ENCODE results near the gene HOXC12.

The HOXC12 gene

GRCh38 chr12:53960187-53961024, 5.7 kb downstream of the HOXC12 start:
- Histone ChIP-seq H3K9me3 (ENCODE audit: control insufficient read depth, insufficient read depth, low read depth, low read length) (no peaks in the 10 kb centered on the region), H3K4me3 (ENCODE audit: low read depth, low read length) (no peak overlapping the region), H3K36me3 (ENCODE audit: control insufficient read depth in 2 of 2, insufficient read depth in 1 of 2, low read length in 2 of 2) (peaks cover 0 to 8% of the 10 kb centered on the region in 2 experiments; a peak in 1 of 3 replicates), H3K27ac (ENCODE audit: extremely low read depth, low read depth, low read length) (no peak overlapping the region), H3K4me1 (ENCODE audit: control insufficient read depth, insufficient read depth, low read length) (peaks cover 26% of the 10 kb centered on the region)
- TF ChIP-seq ZNF341 (tag by site-specific recombination; IDR thresholded peaks at IDR 0.05; ENCODE audit: low read depth) (no peak), ZNF302 (tag by site-specific recombination; IDR thresholded peaks at IDR 0.05; ENCODE audit: low read depth) (no peak)
- CTCF ChIA-PET, result interaction anchor here (0.7 to 1.1 kb wide), 2 partner anchors 169 to 203 kb away, joined by 3 to 8 read pairs; no protein-coding TSS in a partner anchor
- POLR2A ChIA-PET, result interaction anchor here (0.5 kb wide), 1 partner anchor 56 kb away, joined by 3 read pairs; no protein-coding TSS in a partner anchor

- CTCF ChIA-PET, result interaction anchor here (0.7 kb wide), 1 partner anchor 9 kb away, joined by 3 read pairs; no protein-coding TSS in a partner anchor
- no peak overlapping the region for H3K4me3 ChIP-seq (ENCODE audit: low read depth, low read length)
- H3K27ac ChIP-seq (ENCODE audit: extremely low read depth, low read depth, low read length), result no peak overlapping the region
- POLR2A ChIA-PET, result no interaction called here
- peaks cover 30% of the 10 kb centered on the region for H3K4me1 ChIP-seq (ENCODE audit: control insufficient read depth, insufficient read depth, low read length)
- H3K36me3 ChIP-seq (ENCODE audit: control insufficient read depth in 2 of 2, insufficient read depth in 1 of 2, low read length in 2 of 2), result peaks cover 0 to 8% of the 10 kb centered on the region in 2 experiments; a peak in 1 of 3 replicates
- H3K9me3 ChIP-seq (ENCODE audit: control insufficient read depth, insufficient read depth, low read depth, low read length), result no peaks in the 10 kb centered on the region
- TF ChIP-seq, protein P1, sequence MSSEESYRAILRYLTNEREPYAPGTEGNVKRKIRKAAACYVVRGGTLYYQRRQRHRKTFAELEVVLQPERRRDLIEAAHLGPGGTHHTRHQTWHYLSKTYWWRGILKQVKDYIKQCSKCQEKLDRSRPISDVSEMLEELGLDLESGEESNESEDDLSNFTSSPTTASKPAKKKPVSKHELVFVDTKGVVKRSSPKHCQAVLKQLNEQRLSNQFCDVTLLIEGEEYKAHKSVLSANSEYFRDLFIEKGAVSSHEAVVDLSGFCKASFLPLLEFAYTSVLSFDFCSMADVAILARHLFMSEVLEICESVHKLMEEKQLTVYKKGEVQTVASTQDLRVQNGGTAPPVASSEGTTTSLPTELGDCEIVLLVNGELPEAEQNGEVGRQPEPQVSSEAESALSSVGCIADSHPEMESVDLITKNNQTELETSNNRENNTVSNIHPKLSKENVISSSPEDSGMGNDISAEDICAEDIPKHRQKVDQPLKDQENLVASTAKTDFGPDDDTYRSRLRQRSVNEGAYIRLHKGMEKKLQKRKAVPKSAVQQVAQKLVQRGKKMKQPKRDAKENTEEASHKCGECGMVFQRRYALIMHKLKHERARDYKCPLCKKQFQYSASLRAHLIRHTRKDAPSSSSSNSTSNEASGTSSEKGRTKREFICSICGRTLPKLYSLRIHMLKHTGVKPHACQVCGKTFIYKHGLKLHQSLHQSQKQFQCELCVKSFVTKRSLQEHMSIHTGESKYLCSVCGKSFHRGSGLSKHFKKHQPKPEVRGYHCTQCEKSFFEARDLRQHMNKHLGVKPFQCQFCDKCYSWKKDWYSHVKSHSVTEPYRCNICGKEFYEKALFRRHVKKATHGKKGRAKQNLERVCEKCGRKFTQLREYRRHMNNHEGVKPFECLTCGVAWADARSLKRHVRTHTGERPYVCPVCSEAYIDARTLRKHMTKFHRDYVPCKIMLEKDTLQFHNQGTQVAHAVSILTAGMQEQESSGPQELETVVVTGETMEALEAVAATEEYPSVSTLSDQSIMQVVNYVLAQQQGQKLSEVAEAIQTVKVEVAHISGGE (tag by site-specific recombination; conservative IDR thresholded peaks at IDR 0.05; ENCODE audit: low read depth), result no peak
- TF ChIP-seq ZEB2 (tag by site-specific recombination; IDR thresholded peaks at IDR 0.05) (no peak), ZNF791 (tag by site-specific recombination; IDR thresholded peaks at IDR 0.05) (no peak), KLF7 (tag by site-specific recombination; IDR thresholded peaks at IDR 0.05; ENCODE audit: borderline replicate concordance) (no peak), ZNF664 (tag by site-specific recombination; IDR thresholded peaks at IDR 0.05) (no peak), BCL11B (tag by site-specific recombination; IDR thresholded peaks at IDR 0.05; ENCODE audit: low read depth) (no peak), ZNF221 (tag by site-specific recombination; IDR thresholded peaks at IDR 0.05; ENCODE audit: borderline replicate concordance) (no peak), ZSCAN5A (tag by site-specific recombination; IDR thresholded peaks at IDR 0.05) (no peak), SP2 (tag by site-specific recombination; IDR thresholded peaks at IDR 0.05) (no peak), SCRT2 (tag by site-specific recombination; IDR thresholded peaks at IDR 0.05) (no peak), ZSCAN16 (tag by site-specific recombination; IDR thresholded peaks at IDR 0.05) (no peak), ZNF18 (tag by site-specific recombination; IDR thresholded peaks at IDR 0.05) (no peak), ZFP37 (tag by site-specific recombination; IDR thresholded peaks at IDR 0.05) (no peak)
- TF ChIP-seq, protein P2, sequence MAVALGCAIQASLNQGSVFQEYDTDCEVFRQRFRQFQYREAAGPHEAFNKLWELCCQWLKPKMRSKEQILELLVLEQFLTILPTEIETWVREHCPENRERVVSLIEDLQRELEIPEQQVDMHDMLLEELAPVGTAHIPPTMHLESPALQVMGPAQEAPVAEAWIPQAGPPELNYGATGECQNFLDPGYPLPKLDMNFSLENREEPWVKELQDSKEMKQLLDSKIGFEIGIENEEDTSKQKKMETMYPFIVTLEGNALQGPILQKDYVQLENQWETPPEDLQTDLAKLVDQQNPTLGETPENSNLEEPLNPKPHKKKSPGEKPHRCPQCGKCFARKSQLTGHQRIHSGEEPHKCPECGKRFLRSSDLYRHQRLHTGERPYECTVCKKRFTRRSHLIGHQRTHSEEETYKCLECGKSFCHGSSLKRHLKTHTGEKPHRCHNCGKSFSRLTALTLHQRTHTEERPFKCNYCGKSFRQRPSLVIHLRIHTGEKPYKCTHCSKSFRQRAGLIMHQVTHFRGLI (tag by site-specific recombination; IDR thresholded peaks at IDR 0.05), result no peak
- TF ChIP-seq, protein P3, sequence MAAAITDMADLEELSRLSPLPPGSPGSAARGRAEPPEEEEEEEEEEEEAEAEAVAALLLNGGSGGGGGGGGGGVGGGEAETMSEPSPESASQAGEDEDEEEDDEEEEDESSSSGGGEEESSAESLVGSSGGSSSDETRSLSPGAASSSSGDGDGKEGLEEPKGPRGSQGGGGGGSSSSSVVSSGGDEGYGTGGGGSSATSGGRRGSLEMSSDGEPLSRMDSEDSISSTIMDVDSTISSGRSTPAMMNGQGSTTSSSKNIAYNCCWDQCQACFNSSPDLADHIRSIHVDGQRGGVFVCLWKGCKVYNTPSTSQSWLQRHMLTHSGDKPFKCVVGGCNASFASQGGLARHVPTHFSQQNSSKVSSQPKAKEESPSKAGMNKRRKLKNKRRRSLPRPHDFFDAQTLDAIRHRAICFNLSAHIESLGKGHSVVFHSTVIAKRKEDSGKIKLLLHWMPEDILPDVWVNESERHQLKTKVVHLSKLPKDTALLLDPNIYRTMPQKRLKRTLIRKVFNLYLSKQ (tag by site-specific recombination; IDR thresholded peaks at IDR 0.05; ENCODE audit: borderline replicate concordance), result no peak
- TF ChIP-seq, protein P4, sequence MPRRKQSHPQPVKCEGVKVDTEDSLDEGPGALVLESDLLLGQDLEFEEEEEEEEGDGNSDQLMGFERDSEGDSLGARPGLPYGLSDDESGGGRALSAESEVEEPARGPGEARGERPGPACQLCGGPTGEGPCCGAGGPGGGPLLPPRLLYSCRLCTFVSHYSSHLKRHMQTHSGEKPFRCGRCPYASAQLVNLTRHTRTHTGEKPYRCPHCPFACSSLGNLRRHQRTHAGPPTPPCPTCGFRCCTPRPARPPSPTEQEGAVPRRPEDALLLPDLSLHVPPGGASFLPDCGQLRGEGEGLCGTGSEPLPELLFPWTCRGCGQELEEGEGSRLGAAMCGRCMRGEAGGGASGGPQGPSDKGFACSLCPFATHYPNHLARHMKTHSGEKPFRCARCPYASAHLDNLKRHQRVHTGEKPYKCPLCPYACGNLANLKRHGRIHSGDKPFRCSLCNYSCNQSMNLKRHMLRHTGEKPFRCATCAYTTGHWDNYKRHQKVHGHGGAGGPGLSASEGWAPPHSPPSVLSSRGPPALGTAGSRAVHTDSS (tag by site-specific recombination; IDR thresholded peaks at IDR 0.05), result no peak
- TF ChIP-seq, protein P5, sequence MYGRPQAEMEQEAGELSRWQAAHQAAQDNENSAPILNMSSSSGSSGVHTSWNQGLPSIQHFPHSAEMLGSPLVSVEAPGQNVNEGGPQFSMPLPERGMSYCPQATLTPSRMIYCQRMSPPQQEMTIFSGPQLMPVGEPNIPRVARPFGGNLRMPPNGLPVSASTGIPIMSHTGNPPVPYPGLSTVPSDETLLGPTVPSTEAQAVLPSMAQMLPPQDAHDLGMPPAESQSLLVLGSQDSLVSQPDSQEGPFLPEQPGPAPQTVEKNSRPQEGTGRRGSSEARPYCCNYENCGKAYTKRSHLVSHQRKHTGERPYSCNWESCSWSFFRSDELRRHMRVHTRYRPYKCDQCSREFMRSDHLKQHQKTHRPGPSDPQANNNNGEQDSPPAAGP (tag by site-specific recombination; IDR thresholded peaks at IDR 0.05), result no peak
Observed at GRCh38 chr12:53961025-53961761, 6.5 kb downstream of the HOXC12 start.

Measured in HEK293 (cell line).